ENCODE results near the gene ZNF622.

The ZNF622 gene, protein sequence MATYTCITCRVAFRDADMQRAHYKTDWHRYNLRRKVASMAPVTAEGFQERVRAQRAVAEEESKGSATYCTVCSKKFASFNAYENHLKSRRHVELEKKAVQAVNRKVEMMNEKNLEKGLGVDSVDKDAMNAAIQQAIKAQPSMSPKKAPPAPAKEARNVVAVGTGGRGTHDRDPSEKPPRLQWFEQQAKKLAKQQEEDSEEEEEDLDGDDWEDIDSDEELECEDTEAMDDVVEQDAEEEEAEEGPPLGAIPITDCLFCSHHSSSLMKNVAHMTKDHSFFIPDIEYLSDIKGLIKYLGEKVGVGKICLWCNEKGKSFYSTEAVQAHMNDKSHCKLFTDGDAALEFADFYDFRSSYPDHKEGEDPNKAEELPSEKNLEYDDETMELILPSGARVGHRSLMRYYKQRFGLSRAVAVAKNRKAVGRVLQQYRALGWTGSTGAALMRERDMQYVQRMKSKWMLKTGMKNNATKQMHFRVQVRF

DNA sequence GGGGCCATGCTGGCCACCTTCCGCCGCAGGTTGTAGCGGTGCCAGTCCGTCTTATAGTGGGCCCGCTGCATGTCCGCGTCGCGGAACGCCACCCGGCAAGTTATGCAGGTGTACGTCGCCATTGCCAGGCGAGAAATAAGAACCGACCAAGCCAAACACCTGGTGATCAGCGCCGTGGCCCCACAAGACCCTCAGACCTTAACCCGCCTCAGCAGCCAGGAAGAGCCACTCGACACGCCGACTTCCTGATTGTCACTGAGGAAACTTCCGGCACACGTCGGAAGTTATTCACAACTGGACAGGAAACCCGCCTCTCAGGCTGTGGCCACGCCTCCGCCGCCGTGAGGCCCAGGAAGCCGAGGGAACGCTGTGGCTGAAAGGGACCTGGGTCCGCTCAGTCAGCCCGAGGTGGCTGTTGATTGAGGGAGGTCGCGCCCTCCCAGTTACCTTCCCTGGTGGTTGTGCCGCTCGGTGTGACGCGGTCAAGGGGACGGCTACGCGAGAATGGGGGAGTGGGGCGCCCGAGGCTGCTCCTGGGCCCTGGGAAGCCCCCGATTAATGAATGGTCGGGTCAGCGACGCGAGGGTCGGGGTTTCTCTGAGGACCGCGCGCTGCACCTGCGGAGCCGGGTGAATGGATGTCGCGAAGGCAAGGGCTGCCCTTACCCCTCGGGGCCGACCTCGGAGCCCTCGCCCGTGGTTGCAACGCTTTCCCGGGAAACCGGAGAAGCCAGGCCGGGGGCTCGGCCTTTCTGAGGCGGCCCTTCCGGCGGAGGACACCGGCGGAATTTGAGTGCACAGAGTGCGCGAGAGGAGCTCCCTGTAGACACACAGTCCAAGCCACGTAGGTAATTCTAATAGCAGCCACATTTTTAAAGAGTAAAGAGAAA, at the start of gene ZNF622:
Gene ZNF622, minus strand, starts transcription at position 257 of the 889 bp plus-strand sequence. Its CDS starts 135 bp downstream, at position 122.
- peak; percentile 94 for DNase-seq (ENCODE audit: low spot score)

DNA sequence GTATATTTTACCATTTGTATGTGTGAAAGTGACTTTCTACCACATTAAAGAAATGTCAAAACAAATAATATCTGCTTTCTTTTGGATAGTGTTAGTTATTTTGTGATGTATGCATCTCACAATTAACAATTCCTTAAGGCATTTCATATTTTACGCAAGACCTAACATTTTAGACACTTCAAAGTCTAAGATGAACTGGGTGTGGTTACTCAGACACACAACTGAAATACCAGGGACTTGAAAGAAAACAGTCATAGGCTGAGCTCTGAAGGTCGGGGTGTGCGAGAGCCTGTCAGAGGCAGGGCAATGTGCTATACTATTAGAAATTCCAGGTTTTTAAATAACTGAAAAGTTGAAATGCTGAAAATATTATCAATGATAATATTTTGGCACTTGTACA, 44.5 kb upstream of the ZNF622 start:
- no peak for DNase-seq (ENCODE audit: low spot score)

DNA sequence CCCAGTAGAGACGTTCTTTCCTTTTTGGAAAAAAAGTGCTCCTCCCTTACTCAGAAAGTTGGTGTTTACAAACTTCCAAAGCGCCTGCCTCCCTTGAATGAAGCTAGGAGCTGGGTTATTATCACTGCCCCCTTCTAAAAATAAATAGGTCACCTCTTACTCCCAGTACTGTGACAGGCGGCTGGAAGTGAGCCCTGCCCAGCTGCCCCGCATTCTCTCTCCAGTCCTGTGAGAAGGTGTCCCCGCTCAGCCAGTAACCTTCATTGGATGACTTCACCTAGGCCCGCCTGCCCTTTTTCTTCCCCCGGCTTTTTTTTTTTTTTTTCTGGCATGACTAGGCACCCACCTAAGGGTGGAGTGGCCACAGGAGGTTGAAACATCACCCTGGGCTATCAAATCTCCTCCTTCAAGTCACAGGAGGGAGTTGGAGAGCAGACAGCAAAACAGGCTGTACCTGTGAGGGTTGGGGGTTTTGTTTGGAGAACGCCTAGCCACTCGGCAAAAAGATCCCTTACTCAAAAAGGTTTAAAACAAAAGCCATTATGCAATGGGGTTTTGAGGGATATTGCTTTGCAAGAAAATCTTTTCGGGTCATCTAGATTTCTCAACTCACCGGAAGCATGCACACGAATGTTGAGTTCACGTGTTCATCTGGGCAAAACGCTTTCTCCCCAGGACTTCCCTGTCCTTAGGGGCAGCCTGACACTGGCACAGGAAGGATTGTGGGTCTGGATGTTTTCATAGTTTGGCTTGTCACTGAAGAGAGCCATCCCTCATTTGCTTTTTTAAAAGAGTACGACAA, 43.3 kb upstream of the ZNF622 start:
- DNase-seq (ENCODE audit: low spot score), result peak; percentile 88

DNA sequence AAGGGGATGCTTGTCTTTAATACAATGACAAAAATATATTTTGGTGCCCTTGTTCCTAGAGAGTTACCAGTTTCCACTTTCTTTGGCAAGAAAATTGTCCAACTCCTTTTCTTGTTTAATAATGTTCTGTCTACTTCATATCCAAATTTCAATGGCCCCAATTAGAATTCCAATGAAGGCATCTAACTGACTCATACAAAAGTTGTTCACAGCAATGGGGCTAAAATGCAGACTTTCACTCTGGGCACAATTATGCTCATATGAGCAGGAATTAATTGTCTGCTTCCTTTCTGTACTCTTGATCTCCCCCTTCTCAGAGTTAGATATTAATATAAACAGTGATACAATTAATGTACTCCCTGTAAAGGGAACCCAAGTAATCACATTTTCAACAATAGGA, 42.1 kb upstream of the ZNF622 start:
- DNase-seq (ENCODE audit: low spot score), result no peak

DNA sequence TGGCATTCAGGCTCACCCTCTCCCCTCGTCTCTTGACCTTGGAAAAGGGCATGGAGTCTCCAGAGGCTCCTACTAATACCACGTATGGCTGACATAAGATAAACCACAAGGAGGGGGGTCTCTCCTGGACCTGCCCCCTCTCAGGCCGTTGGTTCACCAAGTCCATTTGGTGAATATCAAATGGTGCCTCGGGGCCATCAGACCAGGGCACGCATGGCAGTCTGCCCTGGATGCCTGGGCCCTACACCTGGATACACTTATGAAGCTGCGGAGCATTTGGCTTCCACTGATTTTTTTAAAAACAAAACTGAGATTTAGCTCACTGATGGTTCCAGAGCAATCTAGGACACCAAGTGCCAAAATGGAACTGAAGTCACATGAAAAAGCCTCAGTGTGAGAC, 40.3 kb upstream of the ZNF622 start:
- DNase-seq (ENCODE audit: low spot score), result no peak

DNA sequence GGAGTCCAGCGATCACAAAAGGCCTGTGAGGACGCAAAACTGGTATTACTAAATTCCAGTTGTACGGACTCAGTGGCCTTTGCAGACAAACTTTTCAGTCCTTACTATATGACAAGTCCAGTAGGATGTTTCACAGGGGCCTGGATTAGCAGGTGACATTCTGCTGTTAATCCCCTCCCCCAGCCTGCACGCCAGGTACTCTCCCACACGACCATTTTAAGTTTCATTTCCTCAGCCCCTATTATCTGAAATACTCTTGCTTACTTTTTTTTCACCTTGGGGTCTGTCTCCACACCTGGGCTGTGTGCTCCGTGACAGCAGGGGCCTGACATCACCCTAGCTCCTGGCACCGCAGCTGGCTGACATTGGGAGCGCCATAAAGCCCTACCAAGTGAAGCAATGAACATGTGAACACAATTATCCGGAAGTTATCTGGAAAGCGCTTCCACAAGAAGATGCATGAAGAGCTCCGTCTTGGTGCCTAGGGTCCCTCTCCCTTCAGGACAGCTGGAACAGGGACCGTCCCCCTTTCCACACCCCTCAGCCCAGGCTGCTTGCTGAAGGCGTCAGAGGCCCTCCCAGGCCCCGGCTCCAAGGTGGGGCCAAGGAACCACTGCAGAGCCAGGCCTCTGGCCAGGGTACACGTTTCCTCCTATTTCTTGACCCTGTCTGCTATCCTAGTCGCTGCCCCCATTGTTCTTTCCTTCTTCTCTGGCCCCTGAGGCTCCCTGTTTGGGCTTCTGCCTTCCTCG, 39.7 kb upstream of the ZNF622 start:
- DNase-seq (ENCODE audit: low spot score), result no peak

DNA sequence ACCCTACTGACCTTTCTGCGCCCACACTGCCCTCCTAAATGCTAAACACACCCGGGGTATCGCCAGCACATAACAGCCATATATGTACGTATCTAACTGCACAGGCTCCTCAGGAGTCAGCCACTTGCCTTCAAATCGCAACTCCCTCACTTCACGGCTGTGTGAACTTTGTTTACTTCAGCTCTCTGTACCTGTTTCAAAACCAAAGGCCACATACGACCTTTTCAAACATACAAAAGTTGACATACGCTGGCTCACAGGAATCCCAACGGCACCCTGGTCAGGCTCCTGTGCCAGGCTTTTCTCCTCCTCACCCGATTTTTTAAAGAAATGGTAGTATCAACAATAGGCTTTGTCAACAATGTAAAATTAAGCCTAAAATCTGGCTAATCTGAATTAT, 39.0 kb upstream of the ZNF622 start:
- DNase-seq (ENCODE audit: low spot score), result no peak

DNA sequence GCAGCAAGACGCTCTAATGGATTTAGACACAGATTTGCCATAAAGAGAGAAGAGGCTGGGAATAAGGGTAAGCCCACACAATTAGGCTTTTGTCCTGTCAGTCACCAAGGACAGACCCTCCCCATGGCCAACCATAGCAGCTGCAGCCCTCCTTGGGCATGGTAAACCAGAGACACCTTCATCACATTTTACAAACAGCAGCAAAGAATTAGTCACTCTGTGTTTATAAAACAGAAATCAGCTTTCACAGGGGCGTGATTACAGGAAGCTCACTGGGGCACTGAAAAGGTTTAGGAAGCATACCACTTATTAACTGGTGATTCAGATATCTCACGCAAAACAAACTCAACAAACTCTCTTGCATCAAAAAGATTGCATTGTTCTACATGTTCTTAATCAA, 37.3 kb upstream of the ZNF622 start:
- no peak for DNase-seq (ENCODE audit: low spot score)

DNA sequence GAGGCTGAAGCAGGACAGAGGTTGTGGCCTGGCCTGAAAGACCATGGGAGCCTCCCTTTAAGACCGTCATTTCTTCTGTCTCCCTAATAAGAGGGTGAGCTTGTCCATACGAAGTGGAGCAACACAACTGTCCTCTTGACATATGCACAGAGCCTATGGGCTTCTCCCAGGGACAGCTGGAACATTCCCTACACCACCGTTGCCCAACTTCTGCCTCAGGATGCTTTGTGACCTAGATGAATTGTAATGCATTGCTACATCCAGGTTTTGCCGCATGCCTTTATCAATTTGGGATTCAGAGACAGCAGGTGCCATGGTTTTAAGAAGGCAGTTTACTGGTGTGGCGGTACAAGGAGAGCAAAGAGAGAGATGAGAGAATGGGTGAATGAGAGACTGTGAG, 34.4 kb upstream of the ZNF622 start:
- DNase-seq (ENCODE audit: low spot score), result no peak

DNA sequence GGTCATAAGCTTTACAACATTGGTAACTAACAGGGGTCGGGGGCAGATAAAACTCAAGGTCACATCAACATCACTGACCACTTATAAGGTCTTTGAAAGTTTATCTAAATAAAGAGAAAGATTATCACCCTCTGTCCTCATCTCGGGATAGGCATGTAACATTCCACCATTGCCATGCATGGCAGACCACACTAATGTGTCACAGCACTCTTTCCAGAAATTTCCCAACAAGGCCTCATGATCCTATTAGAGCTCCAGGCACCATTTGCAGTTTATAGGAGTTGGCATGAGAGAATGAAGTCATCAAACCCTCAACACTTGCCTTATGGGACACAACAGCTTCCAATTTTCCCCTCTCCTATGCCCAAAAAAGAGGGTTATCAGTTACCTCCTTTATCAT, 31.9 kb upstream of the ZNF622 start:
- no peak for DNase-seq (ENCODE audit: low spot score)

DNA sequence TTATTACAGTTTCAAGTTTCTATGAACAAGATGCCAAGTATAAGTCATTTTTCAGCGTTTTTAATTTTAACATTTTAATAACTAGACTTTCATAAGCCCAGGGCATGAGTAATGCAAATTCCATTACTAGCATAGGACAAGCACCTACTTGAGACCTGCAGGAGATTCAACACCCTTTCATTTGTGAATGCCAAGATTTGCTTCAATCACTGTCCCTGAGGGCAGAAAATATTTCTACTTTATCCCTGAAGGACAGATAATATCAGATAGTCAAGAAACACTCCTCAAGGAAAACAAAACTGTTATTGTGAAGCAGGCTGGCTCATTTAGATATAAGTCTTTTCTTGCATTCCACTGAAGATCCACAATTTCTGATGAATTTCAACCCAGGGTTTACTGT, 27.7 kb upstream of the ZNF622 start:
- no peak for DNase-seq (ENCODE audit: low spot score)

DNA sequence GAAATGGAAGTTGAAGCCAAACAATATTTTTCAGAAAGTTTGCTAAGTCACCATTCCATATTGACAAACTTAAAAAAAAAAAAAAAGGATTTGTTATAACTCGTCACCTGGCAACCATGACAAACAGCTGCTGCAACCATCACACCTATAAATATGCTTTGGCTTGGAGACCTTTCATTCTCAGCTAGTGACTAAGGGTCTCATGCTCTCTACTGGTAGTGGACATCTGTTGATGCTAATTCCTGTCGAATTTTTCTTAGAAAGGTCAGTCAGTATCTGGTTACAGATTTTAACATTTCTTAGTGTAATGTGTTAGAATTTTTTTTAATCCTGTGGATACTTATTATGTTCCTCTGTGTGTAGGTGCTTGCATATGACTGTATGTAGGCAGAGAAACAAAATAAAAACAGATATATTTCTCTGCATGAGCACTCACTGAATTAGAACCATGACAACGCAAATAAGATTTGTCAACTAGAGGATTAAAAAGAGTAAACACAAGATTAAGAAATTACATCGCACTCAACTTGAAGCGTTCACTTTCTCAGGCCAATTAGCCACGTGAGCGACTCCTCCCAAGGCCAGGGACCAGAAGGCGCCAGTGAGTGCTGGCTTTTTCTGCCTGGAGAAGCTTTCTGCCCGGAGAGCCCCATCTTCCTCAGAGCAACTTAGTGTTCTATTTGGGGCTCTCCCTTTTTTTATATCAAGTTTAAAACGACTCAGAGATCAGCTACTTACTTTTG, 27.0 kb upstream of the ZNF622 start:
- peak; percentile 28 for DNase-seq (ENCODE audit: low spot score)

DNA sequence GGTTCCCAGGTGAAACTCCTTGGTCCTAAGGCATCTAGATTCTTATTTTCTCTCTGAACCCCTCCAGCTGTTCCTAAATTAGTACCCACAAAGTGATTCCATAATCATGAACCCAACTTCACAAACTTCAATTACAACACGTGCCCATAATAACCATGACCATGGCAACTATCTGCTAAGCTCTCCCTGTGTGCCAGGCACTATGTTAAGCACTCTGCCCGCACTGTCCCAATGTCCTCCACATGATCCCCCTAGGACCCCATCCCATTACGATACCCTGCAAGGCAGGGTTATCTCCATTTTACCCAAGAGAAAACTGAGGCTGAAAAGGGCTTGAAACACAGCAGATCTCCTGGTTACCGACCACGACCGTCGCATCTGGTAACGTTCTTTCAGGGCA, 25.3 kb upstream of the ZNF622 start:
- no peak for DNase-seq (ENCODE audit: low spot score)

DNA sequence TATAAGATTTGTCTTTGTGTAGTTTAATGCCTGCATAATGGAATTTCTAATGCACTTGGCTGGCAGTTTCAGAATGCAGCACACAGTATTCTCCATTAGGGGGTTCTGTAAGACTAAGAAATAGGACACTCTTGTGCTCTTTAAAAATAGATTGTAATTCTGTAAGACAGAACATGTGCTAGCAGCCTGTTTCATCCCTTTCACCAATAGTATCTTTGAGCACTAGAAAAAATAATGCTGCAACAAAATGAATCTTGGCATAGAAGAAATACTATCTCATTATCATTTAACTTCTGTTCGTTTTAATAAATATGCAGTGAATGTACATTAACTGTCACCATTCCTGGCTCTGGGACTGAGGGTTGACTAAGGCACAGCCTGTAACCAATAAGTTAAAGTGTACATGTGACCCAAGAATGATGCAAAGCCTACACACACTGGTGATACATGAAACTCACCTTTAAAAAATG, 23.8 kb upstream of the ZNF622 start:
- peak; percentile 76 for DNase-seq (ENCODE audit: low spot score)

DNA sequence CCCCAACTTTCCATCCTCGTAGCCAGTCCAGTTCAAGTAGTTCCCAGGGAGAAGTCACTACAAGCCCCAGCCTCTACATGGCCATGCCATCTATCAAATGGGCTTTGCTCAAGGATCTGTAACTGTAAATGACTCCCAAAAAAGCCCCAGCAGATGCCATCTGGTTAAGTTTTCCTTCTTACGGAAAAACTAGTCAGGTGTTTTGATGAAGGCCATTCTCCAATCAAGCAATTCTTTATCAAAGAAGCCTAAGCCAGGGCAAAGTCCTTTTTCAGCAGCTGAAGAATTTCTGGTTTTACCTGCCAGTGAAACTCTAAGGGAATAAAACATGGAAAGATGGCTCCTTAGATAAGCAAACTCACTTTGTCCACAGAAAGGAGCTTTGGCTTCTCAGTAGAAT, 21.9 kb upstream of the ZNF622 start:
- DNase-seq (ENCODE audit: low spot score), result no peak

DNA sequence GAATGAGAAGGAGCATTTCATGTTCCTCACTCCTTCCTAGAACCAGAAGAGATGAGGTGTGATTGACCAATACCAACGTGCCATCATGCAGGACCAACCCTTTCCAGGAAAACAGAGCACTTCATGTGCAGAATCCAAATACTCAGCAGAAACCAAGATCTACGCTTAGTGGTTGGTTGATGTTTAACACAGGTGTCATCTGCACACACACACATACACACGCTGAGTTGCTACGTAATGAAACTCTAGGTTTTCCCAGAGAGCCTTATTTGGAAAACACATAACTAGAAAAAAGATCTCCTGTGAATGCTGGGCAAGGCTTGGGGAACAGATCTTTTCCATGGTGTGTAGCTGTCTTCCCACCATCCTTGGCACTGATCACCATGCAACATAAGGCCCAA, 21.1 kb upstream of the ZNF622 start:
- DNase-seq (ENCODE audit: low spot score), result no peak

DNA sequence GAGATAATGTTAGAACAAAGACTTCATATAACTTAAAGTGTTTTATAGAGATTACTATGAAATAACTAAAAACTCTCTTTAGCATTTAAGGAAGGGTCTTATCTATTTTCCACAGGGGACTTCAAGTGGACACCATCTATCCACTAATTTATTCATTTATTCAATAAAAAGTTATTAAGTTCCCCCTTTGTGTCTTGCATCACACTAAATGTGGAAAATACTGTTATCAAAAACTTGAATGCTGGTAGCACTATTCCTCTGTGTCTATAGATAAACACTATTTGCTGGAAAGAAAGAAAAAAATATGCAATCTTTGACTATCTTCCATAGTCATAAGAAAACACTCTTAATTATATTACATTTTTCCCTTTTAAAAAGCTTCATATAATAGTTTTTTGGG, 20.1 kb upstream of the ZNF622 start:
- no peak for DNase-seq (ENCODE audit: low spot score)

DNA sequence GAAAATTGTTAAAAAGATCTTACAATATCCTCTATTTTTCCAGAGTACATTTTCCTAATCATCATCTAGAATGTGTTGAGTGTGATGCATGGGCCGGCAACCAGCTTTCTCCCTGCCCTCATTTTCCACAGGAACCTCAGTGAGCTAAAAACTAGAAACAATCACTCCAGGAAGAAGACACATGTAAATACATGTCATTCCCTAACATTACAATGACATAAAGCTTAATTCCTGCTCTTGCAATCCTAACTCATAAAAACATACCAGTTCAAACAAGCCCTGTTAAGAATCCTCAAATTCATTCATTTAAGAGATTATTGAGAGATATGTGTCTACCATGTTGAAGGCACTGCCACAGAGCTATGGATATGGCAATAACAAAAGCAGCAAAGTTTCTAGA, 18.5 kb upstream of the ZNF622 start:
- DNase-seq (ENCODE audit: low spot score), result no peak

DNA sequence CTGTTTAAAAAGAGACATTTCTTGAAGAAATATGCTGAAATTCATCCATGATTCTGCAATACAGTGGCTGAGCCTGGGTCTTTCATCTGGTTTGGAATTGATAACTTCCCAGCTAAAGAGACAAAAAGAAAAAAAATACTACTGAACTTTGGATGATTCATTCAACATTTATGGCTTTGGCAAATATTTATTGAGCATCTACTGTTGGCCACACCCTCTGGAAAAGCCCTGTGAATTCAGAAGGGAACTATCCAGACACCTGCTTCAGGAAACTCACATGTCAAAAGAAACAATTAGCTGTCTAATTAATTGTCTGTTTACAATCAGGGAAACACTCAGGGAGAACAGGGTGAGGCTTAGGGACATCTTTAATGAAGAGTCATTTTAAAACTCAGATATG, 17.8 kb upstream of the ZNF622 start:
- peak; percentile 39 for DNase-seq (ENCODE audit: low spot score)

DNA sequence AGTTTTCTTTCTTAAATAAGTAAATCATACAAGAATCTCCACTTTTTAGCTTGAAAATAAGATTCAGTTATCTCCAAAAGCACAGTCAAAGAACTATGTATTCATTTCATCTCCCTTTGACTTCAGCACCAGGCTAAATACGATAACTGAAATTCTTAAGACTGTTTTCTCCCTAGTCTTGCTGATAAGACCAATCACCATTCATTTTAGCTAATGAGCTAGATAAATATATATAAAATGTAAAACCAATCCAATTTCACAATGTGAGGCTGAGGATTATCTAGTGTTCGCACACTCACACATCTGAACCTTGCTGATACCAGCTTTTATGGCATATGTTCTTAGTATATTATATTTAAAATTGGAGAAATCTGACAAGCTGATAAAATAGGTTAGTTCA, 17.3 kb upstream of the ZNF622 start:
- DNase-seq (ENCODE audit: low spot score), result no peak

Data from SW480 (cell line).